ENCODE measurements around the gene SLC7A1.

The SLC7A1 gene

GRCh38 chr13:29516012-29516411 is 79.5 kb downstream of the SLC7A1 start:
- Mint-ChIP-seq H3K9me3 (no peaks in the 10 kb centered on the region), H3K4me3 (no peak overlapping the region), H3K4me1 (peaks cover 8% of the 10 kb centered on the region), H3K27me3 (no peaks in the 10 kb centered on the region), H3K27ac (no peak overlapping the region)
- ATAC-seq: no peak
- DNase-seq: no peak

- peak overlapping the region; percentile 31 to 38 for H3K27ac Mint-ChIP-seq
These were observed 80.1 kb downstream of the SLC7A1 start for GRCh38 chr13:29515372-29515771.

DNA sequence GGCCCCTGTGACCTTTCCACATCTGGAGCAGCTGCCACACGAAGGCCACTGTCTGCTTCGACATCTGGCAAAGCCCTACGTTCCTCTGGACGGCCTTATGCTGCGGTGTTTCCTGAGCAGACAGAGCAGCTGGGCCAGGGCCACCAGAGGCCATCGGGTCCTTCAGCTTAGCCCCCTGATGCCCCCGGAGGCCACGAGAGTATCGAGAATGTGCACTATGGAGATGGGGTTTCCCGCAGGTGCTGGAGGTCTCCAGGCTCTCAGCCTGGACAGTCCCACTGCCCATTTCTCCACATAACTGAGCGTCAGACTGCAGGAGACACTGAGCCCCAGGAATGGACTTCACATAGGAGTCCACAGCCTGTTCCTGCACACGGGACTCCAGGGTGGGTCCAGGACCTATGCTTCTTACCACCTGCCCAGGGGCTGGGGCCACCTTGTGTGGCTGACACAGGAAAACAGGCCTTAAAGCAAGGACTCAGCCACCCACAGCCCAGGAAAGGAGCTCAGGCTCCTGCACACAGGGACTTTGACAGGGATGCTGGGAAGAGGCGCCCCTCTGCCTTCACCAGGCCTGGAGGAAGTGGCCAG is 80.7 kb downstream of the SLC7A1 start:
- no peak overlapping the region for H3K27ac Mint-ChIP-seq
- no peaks in the 10 kb centered on the region for H3K27me3 Mint-ChIP-seq
- peaks cover 8% of the 10 kb centered on the region for H3K4me1 Mint-ChIP-seq
- no peak overlapping the region for H3K4me3 Mint-ChIP-seq
- DNase-seq (no peak), ATAC-seq (no peak)
- no peaks in the 10 kb centered on the region for H3K9me3 Mint-ChIP-seq

More at GRCh38 chr13:29515372-29515771, 80.1 kb downstream of the SLC7A1 start:
- Mint-ChIP-seq H3K9me3 (no peaks in the 10 kb centered on the region), H3K27me3 (no peaks in the 10 kb centered on the region), H3K4me1 (peaks cover 8% of the 10 kb centered on the region), H3K4me3 (no peak overlapping the region)
- ATAC-seq (no peak), DNase-seq (no peak)

DNA sequence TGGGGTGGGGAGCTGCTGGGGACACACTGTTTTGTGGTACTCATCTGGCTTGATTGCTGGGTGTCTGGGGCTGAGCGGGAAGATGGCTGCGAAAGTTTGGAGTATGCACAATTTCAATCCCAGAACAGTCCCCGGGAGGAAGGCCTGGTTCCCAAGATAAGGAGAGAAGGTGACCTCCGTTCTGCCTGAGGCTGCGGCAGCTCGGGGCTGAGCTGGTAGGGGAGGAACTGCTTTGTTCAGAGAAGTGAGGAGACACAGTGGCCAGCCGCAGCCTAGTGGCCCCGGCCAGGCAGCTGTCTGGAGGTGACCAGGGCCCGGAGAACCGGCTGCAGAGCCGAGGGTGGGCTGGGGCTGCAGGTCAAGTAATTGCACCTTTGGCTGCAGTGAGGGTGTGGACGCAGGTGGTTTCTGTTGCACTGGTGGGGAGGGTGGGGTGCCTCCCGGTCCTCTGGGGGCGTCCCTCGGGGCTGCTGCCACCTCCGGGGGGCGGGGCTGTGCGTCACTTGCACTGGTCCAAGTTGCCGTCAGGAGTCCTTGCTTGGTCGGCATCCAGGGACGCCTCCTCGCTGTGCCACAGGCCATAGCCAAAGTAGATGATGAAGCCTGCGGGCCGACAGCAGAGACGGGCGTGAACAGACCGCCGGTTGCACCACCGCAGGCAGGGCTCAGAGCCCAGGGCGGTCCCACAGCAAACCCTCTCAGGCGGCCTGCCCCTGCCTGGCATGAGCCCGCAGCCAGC is 81.3 kb downstream of the SLC7A1 start:
- peak; percentile 16 for ATAC-seq
- H3K4me3 Mint-ChIP-seq: no peak overlapping the region
- H3K27ac Mint-ChIP-seq: peak overlapping the region; percentile 65 to 72
- peaks cover 8% of the 10 kb centered on the region for H3K4me1 Mint-ChIP-seq
- no peak for DNase-seq
- no peaks in the 10 kb centered on the region for H3K27me3 Mint-ChIP-seq
- no peaks in the 10 kb centered on the region for H3K9me3 Mint-ChIP-seq

- Mint-ChIP-seq H3K27ac (peak overlapping the region; percentile 65 to 72), H3K4me1 (peaks cover 8% of the 10 kb centered on the region), H3K9me3 (no peaks in the 10 kb centered on the region), H3K27me3 (no peaks in the 10 kb centered on the region), H3K4me3 (no peak overlapping the region)
- DNase-seq (no peak), ATAC-seq (no peak)
These were observed 82.2 kb downstream of the SLC7A1 start for GRCh38 chr13:29513002-29513980.

DNA sequence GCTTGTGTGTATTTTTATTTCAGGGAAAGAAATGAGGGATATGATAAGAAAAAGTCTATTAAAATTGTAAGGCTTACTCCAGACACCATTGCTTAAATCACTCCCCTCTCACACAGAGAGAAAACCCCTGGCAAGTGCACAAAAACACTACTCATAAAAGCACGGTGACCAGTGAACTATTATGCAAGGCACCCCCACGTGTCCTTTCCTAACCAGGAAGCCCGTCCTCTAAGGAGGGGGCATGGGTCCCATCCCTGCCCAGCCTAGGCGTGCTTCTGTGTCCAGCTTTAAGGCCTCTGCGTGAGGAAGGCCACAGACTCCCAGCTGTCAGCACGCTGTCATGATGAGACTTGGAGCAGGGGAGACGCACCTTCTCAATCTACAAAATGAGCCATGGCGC is 83.5 kb downstream of the SLC7A1 start:
- Mint-ChIP-seq H3K27me3 (no peaks in the 10 kb centered on the region), H3K4me1 (peaks cover 8% of the 10 kb centered on the region), H3K9me3 (no peaks in the 10 kb centered on the region), H3K27ac (peak overlapping the region in 1 of 2 donors; percentile 65), H3K4me3 (no peak overlapping the region)
- ATAC-seq (no peak), DNase-seq (no peak)

DNA sequence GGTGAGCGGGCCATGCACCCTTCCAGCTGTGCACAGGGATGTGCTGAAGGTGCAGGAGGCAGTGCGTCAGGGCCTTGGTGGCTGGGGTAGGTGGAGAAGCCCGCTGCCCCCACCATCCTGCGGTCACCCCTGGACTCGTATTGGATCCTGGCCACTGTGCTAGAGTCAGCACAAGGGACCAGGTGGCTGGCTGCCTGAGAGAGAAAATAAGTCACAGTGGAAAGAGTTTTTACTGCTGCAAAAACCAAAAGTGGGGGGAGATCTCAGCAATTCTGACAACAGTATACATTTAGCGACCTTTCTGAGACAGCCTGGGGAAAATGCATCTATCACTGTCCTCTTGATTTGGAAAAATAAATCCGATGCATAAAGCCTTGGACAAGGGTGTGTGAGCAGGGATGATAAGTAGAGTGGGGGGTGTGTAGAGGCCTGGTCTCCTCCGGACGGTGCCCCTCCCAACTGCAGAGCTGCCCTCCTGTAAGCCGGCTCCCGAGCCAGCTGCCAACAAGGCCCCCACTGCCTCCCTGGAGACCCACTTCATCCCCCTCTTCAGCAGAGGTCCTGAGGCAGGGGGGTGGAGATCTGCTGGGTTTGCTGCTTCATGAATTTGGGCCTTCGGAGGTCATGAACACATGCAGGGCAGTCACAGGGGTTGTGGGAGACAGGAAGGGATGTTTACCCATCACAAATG is 84.2 kb downstream of the SLC7A1 start:
- Mint-ChIP-seq H3K27me3 (no peaks in the 10 kb centered on the region), H3K9me3 (no peaks in the 10 kb centered on the region), H3K27ac (peak overlapping the region in 1 of 2 donors; percentile 65), H3K4me1 (peaks cover 8% of the 10 kb centered on the region), H3K4me3 (no peak overlapping the region)
- ATAC-seq (no peak), DNase-seq (no peak)

- DNase-seq (no peak), ATAC-seq (no peak)
- Mint-ChIP-seq H3K4me1 (peaks cover 8% of the 10 kb centered on the region), H3K27ac (no peak overlapping the region), H3K4me3 (no peak overlapping the region), H3K9me3 (no peaks in the 10 kb centered on the region), H3K27me3 (no peaks in the 10 kb centered on the region)
These were observed 84.8 kb downstream of the SLC7A1 start for GRCh38 chr13:29510651-29511084.

GRCh38 chr13:29509999-29510589 is 85.4 kb downstream of the SLC7A1 start:
- ATAC-seq: no peak

GRCh38 chr13:29508876-29509252 is 86.6 kb downstream of the SLC7A1 start:
- peak; percentile 7 for ATAC-seq
- Mint-ChIP-seq H3K27ac (peak overlapping the region in 1 of 2 donors; percentile 38), H3K9me3 (no peaks in the 10 kb centered on the region), H3K27me3 (peaks cover 9% of the 10 kb centered on the region), H3K4me1 (peaks cover 6% of the 10 kb centered on the region), H3K4me3 (no peak overlapping the region)
- no peak for DNase-seq

More at GRCh38 chr13:29509999-29510589, 85.4 kb downstream of the SLC7A1 start:
- H3K27me3 Mint-ChIP-seq: no peaks in the 10 kb centered on the region
- no peak overlapping the region for H3K4me3 Mint-ChIP-seq
- DNase-seq: no peak
- H3K4me1 Mint-ChIP-seq: peaks cover 8% of the 10 kb centered on the region
- no peaks in the 10 kb centered on the region for H3K9me3 Mint-ChIP-seq
- H3K27ac Mint-ChIP-seq: peak overlapping the region in 1 of 2 donors; percentile 20

DNA sequence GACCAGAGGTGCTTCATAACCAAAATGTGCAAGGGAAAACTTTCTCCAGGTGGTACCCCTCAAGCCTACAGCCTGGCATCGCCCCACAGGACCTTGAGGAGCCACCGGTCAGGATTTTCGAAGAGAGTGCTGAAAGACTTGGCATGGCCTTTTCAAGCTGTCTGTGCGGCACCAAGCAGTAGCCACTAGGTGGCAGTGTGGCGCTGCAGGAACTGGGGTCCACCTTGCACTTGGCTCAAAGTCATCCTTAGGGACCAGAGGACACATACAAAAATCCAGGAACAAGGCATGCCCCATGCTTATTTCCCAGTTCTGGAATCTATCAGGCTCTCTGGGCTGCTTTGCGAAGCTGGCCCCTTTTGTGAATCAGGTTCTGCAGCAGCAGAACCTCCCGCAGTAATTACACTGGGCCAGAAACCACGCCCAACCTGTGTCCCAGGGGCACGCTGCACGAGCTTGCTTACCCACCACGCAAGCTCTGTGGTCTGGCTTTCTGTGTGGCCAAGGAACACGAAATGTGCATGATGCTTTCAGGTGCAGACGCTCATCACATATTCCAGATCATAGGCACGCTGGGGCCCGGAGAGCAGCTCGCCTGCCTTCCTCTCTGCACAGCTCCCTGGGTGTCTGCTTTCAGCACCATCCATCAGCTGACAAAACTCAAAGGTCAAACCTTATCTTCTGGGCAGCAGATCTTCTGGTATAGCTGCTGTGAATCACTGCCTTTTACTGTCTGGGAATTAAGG is 87.2 kb downstream of the SLC7A1 start:
- Mint-ChIP-seq H3K27ac (no peak overlapping the region), H3K4me3 (no peak overlapping the region), H3K9me3 (no peaks in the 10 kb centered on the region), H3K4me1 (peaks cover 3% of the 10 kb centered on the region), H3K27me3 (peaks cover 14% of the 10 kb centered on the region)
- ATAC-seq (peak; percentile 63), DNase-seq (peak; percentile 58 to 60)

DNA sequence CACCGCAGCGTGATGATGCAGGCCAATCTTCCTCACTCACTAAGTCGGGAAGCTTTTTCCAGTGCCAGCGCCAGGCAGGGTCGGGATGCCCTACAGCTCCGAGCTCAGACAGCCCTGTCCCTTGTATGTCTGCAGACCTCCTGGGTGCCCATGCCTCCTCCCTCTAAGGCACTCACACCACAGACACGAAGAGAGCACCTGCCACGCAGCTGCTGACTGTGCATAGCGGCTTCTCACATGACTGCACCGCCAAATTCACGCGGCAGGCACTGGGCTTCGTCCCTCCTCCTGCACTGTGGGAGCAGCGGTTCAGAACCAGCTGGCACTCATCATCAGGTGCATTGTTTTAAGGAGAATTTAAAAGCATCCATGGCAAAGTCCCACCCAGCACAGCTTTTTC is 88.1 kb downstream of the SLC7A1 start:
- DNase-seq (no peak), ATAC-seq (no peak)
- H3K9me3 Mint-ChIP-seq: no peaks in the 10 kb centered on the region
- peaks cover 8% of the 10 kb centered on the region for H3K4me1 Mint-ChIP-seq
- H3K27ac Mint-ChIP-seq: peak overlapping the region in 1 of 2 donors; percentile 27
- H3K4me3 Mint-ChIP-seq: no peak overlapping the region
- peaks cover 24% of the 10 kb centered on the region for H3K27me3 Mint-ChIP-seq

- peaks cover 8% of the 10 kb centered on the region for H3K4me1 Mint-ChIP-seq
- H3K27ac Mint-ChIP-seq: peak overlapping the region in 1 of 2 donors; percentile 16
- H3K27me3 Mint-ChIP-seq: peaks cover 24% of the 10 kb centered on the region
- no peak for ATAC-seq
- no peak overlapping the region for H3K4me3 Mint-ChIP-seq
- H3K9me3 Mint-ChIP-seq: no peaks in the 10 kb centered on the region
- DNase-seq: no peak
These were observed 89.5 kb downstream of the SLC7A1 start for GRCh38 chr13:29505950-29506349.

GRCh38 chr13:29505511-29505910 is 90.0 kb downstream of the SLC7A1 start:
- Mint-ChIP-seq H3K4me3 (peak overlapping the region in 1 of 2 donors; percentile 13), H3K27ac (peak overlapping the region in 1 of 2 donors; percentile 16)

More at GRCh38 chr13:29505511-29505910, 90.0 kb downstream of the SLC7A1 start:
- peaks cover 8% of the 10 kb centered on the region for H3K4me1 Mint-ChIP-seq
- ATAC-seq: no peak
- DNase-seq: no peak
- no peaks in the 10 kb centered on the region for H3K9me3 Mint-ChIP-seq
- peaks cover 24% of the 10 kb centered on the region for H3K27me3 Mint-ChIP-seq

Data from stimulated activated naive CD8-positive, alpha-beta T cell treated with anti-CD3 and anti-CD28 coated beads, Interleukin-15, amount 100 ng/mL, for 72 hours (primary cell).